ENCODE data around the gene GPR162.

GPR162 gene

GRCh38 chr12:6782850-6783566 lies 38.6 kb upstream of the GPR162 start:
- Histone ChIP-seq H3K9me2 (replicated peaks; ENCODE audit: low read depth, low read length) (no peaks in the 10 kb centered on the region), H3K36me3 (ENCODE audit: insufficient read depth, low read length) (no peaks in the 10 kb centered on the region), H4K20me1 (ENCODE audit: insufficient read depth, low read length, poor library complexity, severe bottlenecking) (no peaks in the 10 kb centered on the region), H3K4me3 (ENCODE audit: low read length, poor library complexity, severe bottlenecking) (no peak overlapping the region), H3K79me2 (ENCODE audit: insufficient read depth, low read length) (no peaks in the 10 kb centered on the region), H2AFZ (ENCODE audit: low read length) (peak overlapping the region; percentile 21; the same call in 1 of the 2 replicates), H3K9me3 (ENCODE audit: insufficient read depth, low read depth, low read length) (no peaks in the 10 kb centered on the region), H3K4me1 (ENCODE audit: insufficient read depth, low read length, poor library complexity, severe bottlenecking) (peaks cover 13% of the 10 kb centered on the region), H3F3A (ENCODE audit: low read depth) (no peaks in the 10 kb centered on the region), H3K27me3 (ENCODE audit: insufficient read depth, low read length, poor library complexity, severe bottlenecking) (no peaks in the 10 kb centered on the region), H3K4me2 (ENCODE audit: low read depth, low read length, poor library complexity, severe bottlenecking) (no peak overlapping the region), H3K9ac (ENCODE audit: low read depth, low read length, poor library complexity, severe bottlenecking) (peak overlapping the region; percentile 24)
- TF ChIP-seq EZH2phosphoT487 (IDR thresholded peaks at IDR 0.05; ENCODE audit: borderline replicate concordance) (no peak), CTCF (conservative IDR thresholded peaks at IDR 0.05; ENCODE audit: low read length) (no peak)

- H2AFZ ChIP-seq (ENCODE audit: low read length): no peak overlapping the region
- no peak for TF ChIP-seq CTCF (conservative IDR thresholded peaks at IDR 0.05; ENCODE audit: low read length)
- TF ChIP-seq EZH2phosphoT487 (IDR thresholded peaks at IDR 0.05; ENCODE audit: borderline replicate concordance): no peak
- H3K4me2 ChIP-seq (ENCODE audit: low read depth, low read length, poor library complexity, severe bottlenecking): no peak overlapping the region
- H3K9me3 ChIP-seq (ENCODE audit: insufficient read depth, low read depth, low read length): no peaks in the 10 kb centered on the region
- H3F3A ChIP-seq (ENCODE audit: low read depth): no peaks in the 10 kb centered on the region
- H3K27me3 ChIP-seq (ENCODE audit: insufficient read depth, low read length, poor library complexity, severe bottlenecking): no peaks in the 10 kb centered on the region
- no peak overlapping the region for H3K4me3 ChIP-seq (ENCODE audit: low read length, poor library complexity, severe bottlenecking)
- no peaks in the 10 kb centered on the region for H4K20me1 ChIP-seq (ENCODE audit: insufficient read depth, low read length, poor library complexity, severe bottlenecking)
- no peaks in the 10 kb centered on the region for H3K36me3 ChIP-seq (ENCODE audit: insufficient read depth, low read length)
- no peaks in the 10 kb centered on the region for H3K79me2 ChIP-seq (ENCODE audit: insufficient read depth, low read length)
- H3K4me1 ChIP-seq (ENCODE audit: insufficient read depth, low read length, poor library complexity, severe bottlenecking): peaks cover 10% of the 10 kb centered on the region
- no peaks in the 10 kb centered on the region for H3K9me2 ChIP-seq (replicated peaks; ENCODE audit: low read depth, low read length)
- H3K9ac ChIP-seq (ENCODE audit: low read depth, low read length, poor library complexity, severe bottlenecking): no peak overlapping the region
Measured at GRCh38 chr12:6783828-6784227, 37.8 kb upstream of the GPR162 start.

- no peaks in the 10 kb centered on the region for H3K9me2 ChIP-seq (replicated peaks; ENCODE audit: low read depth, low read length)
- no peaks in the 10 kb centered on the region for H3K9me3 ChIP-seq (ENCODE audit: insufficient read depth, low read depth, low read length)
- no peak overlapping the region for H2AFZ ChIP-seq (ENCODE audit: low read length)
- H3K36me3 ChIP-seq (ENCODE audit: insufficient read depth, low read length): no peaks in the 10 kb centered on the region
- TF ChIP-seq CTCF (conservative IDR thresholded peaks at IDR 0.05; ENCODE audit: low read length) (no peak), EZH2phosphoT487 (IDR thresholded peaks at IDR 0.05; ENCODE audit: borderline replicate concordance) (no peak)
- H3F3A ChIP-seq (ENCODE audit: low read depth): no peaks in the 10 kb centered on the region
- no peaks in the 10 kb centered on the region for H3K27me3 ChIP-seq (ENCODE audit: insufficient read depth, low read length, poor library complexity, severe bottlenecking)
- H3K4me1 ChIP-seq (ENCODE audit: insufficient read depth, low read length, poor library complexity, severe bottlenecking): peaks cover 13% of the 10 kb centered on the region
- no peak overlapping the region for H3K9ac ChIP-seq (ENCODE audit: low read depth, low read length, poor library complexity, severe bottlenecking)
- no peak overlapping the region for H3K4me3 ChIP-seq (ENCODE audit: low read length, poor library complexity, severe bottlenecking)
- H3K79me2 ChIP-seq (ENCODE audit: insufficient read depth, low read length): no peaks in the 10 kb centered on the region
- H3K4me2 ChIP-seq (ENCODE audit: low read depth, low read length, poor library complexity, severe bottlenecking): no peak overlapping the region
- no peaks in the 10 kb centered on the region for H4K20me1 ChIP-seq (ENCODE audit: insufficient read depth, low read length, poor library complexity, severe bottlenecking)
Measured at GRCh38 chr12:6784296-6784695, 37.3 kb upstream of the GPR162 start.

Measured in Loucy (cell line).